GM12878 (cell line): ENCODE measurements around the gene CTXN1. TPM values are rescaled to one million over a fixed set of nuclear protein-coding genes. Genes with fewer than 3 reads are reported as not detected.

ENCODE experiments used
- ATAC-seq: fragments of 200-7000 bp; cut with Tn5 transposase; 3 replicates; pipeline ENCODE4 v1.9.1; 2020; ENCODE audit warnings: mild to moderate bottlenecking, moderate library complexity
- BruUV-seq: library from RNA; stranded (reverse); fragments of 400-500 nt; replicated peaks from 2 replicates; lab custom pipeline; 2021; lab: Mats Ljungman, UMichigan
- CTCF ChIA-PET: fragments of 300-600 bp; sonication (Branson Sonifier 250); formaldehyde crosslinking; extraction: SDS; loops from one replicate; lab custom pipeline; 2021; ENCODE audit warnings: inconsistent platforms; lab: Yijun Ruan, JAX
- POLR2A ChIA-PET: fragments of 350-600 bp; formaldehyde crosslinking; extraction: SDS; loops from one replicate; lab custom pipeline; 2021; ENCODE audit warnings: inconsistent platforms; lab: Charles Lee
- RAD21 ChIA-PET: fragments of 300-600 bp; sonication (Branson Sonifier 250); formaldehyde crosslinking; loops from one replicate; lab custom pipeline; 2023; ENCODE audit warnings: antibody characterized with exemption; ENCODE audit not compliant: unreplicated experiment; lab: Charles Lee
- SMC1A ChIA-PET: fragments of 300-600 bp; sonication (Branson Sonifier 250); formaldehyde crosslinking; loops from one replicate; lab custom pipeline; 2023; ENCODE audit not compliant: unreplicated experiment, uncharacterized antibody; lab: Charles Lee
- DNase-seq: peaks from one replicate; pipeline ENCODE4 v3.0.0-alpha.2; 2011; ENCODE audit warnings: low read depth, low spot score
- FAIRE-seq: peaks from 3 replicates; lab custom pipeline; 2011; peaks lifted over from hg19 to GRCh38; lab: Jason Lieb, UNC
- H2AFZ ChIP-seq: 2 replicates; pipeline ENCODE4 v1.6.0; 2011; ENCODE audit warnings: low read depth, low read length, control low read depth; ENCODE audit not compliant: control insufficient read depth
- H3K27ac ChIP-seq: 2 replicates; pipeline ENCODE4 v1.5.1; 2011; ENCODE audit warnings: control low read depth; ENCODE audit not compliant: control insufficient read depth, insufficient read depth
- H3K27me3 ChIP-seq, 2 experiments: replicated peaks in 1 of 2; 2 replicates each; pipeline versions ENCODE4 v1.6.0 to v1.6.1; 2011; ENCODE audit warnings: low read length in 1 of 2; ENCODE audit not compliant: control insufficient read depth in 2 of 2, insufficient read depth in 2 of 2
- H3K36me3 ChIP-seq, 2 experiments: 2 replicates each; pipeline ENCODE4 v1.5.1; 2011; ENCODE audit warnings: low read length in 1 of 2; ENCODE audit not compliant: control insufficient read depth in 2 of 2, insufficient read depth in 2 of 2
- H3K4me1 ChIP-seq: 2 replicates; pipeline ENCODE4 v1.6.1; 2011; ENCODE audit warnings: mild to moderate bottlenecking, low read length, moderate library complexity, mixed read lengths; ENCODE audit not compliant: control insufficient read depth, insufficient read depth
- H3K4me2 ChIP-seq: 2 replicates; pipeline ENCODE4 v1.6.0; 2011; ENCODE audit warnings: control low read depth; ENCODE audit not compliant: control insufficient read depth, insufficient read depth
- H3K4me3 ChIP-seq: fragments of 200-600 bp; sonication (generic); 2 replicates; pipeline ENCODE4 v1.5.1; 2016
- H3K79me2 ChIP-seq: 2 replicates; pipeline ENCODE4 v1.6.0; 2011; ENCODE audit warnings: low read length; ENCODE audit not compliant: control insufficient read depth, insufficient read depth
- H3K9ac ChIP-seq: 2 replicates; pipeline ENCODE4 v1.8.0; 2011; ENCODE audit warnings: low read length, control low read depth, mixed read lengths; ENCODE audit not compliant: control insufficient read depth, insufficient read depth
- H3K9me3 ChIP-seq: replicated peaks from 3 replicates; pipeline ENCODE4 v1.5.1; 2011; ENCODE audit warnings: mild to moderate bottlenecking, low read length; ENCODE audit not compliant: control insufficient read depth, insufficient read depth
- H4K20me1 ChIP-seq: 2 replicates; pipeline ENCODE4 v1.6.0; 2011; ENCODE audit not compliant: control insufficient read depth, insufficient read depth
- BMI1 ChIP-seq: fragments of 450-650 bp; IDR thresholded peaks from 2 replicates; pipeline ENCODE4 v1.6.1; 2016; ENCODE audit warnings: mild to moderate bottlenecking, moderate library complexity, borderline replicate concordance
- CHD1 ChIP-seq: IDR thresholded peaks from 2 replicates; pipeline ENCODE4 v1.6.1; 2012; ENCODE audit warnings: low read depth, low read length, improper control_type of control experiment
- EP300 ChIP-seq, 2 experiments: fragments of 150-350 bp in 1 of 2; IDR thresholded peaks; 2 replicates each; pipeline ENCODE4 v1.6.1; 2011 to 2012; ENCODE audit warnings: low read depth in 2 of 2, low read length in 2 of 2, borderline replicate concordance in 1 of 2, improper control_type of control experiment in 1 of 2, inconsistent platforms in 1 of 2; ENCODE audit not compliant: control insufficient read depth in 1 of 2
- GATAD2B ChIP-seq: fragments of 450-650 bp; conservative IDR thresholded peaks from 2 replicates; pipeline ENCODE4 v1.6.1; 2017; ENCODE audit warnings: low read depth, mild to moderate bottlenecking, moderate library complexity
- KDM1A ChIP-seq: fragments of 200-600 bp; sonication (generic); IDR thresholded peaks from 2 replicates; pipeline ENCODE4 v1.6.1; 2016; ENCODE audit warnings: borderline replicate concordance
- MEF2A ChIP-seq: IDR thresholded peaks from 2 replicates; pipeline ENCODE4 v1.6.1; 2011; ENCODE audit warnings: low read depth, mild to moderate bottlenecking, low read length, moderate library complexity; ENCODE audit not compliant: insufficient read depth
- NRF1 ChIP-seq: conservative IDR thresholded peaks from 2 replicates; pipeline ENCODE4 v1.6.1; 2011; ENCODE audit warnings: mild to moderate bottlenecking, low read depth, low read length, improper control_type of control experiment
- PML ChIP-seq: IDR thresholded peaks from 2 replicates; pipeline ENCODE4 v1.6.1; 2012; ENCODE audit warnings: low read length, inconsistent platforms
- POU2F2 ChIP-seq: IDR thresholded peaks from 3 replicates; pipeline ENCODE4 v1.6.1; 2011; ENCODE audit warnings: low read depth, mild to moderate bottlenecking, low read length, borderline replicate concordance
- WRNIP1 ChIP-seq: IDR thresholded peaks from 2 replicates; pipeline ENCODE4 v1.6.1; 2011; ENCODE audit warnings: low read depth, low read length, improper control_type of control experiment, borderline replicate concordance
- ZNF207 ChIP-seq: fragments of 450-650 bp; IDR thresholded peaks from 2 replicates; pipeline ENCODE4 v1.6.1; 2014; ENCODE audit warnings: antibody characterized with exemption, mild to moderate bottlenecking, borderline replicate concordance
- ZNF217 ChIP-seq: fragments of 450-650 bp; IDR thresholded peaks from 2 replicates; pipeline ENCODE4 v1.6.1; 2017; ENCODE audit warnings: antibody characterized with exemption, mild to moderate bottlenecking
- WGBS: methylation state at CpG from one replicate; pipeline ENCODE4 v1.1.6; 2016; ENCODE audit warnings: low lambda C conversion rate; ENCODE audit not compliant: insufficient replicate concordance, insufficient coverage; ENCODE audit errors: missing lambda C conversion rate; 5-methylcytosine and 5-hydroxymethylcytosine counted together
- in situ Hi-C: fragments of 300-500 bp; cut with MboI; formaldehyde crosslinking; loops from 9 replicates; pipeline ENCODE4 v1.14.3; 2018; ENCODE audit warnings: mixed read lengths
- intact Hi-C: fragments of 100-400 bp; cut with micrococcal nuclease; formaldehyde crosslinking; loops from one replicate; pipeline ENCODE4 v1.14.2; 2022; ENCODE audit not compliant: unreplicated experiment
- polyA plus RNA-seq, 11 experiments: library from polyadenylated mRNA; depleted of rRNA in 4 of 11; unstranded in 6 of 11; stranded (reverse) in 5 of 11; fragments of >200 nt; fragmentation: Nextera tagmentation in 4 of 11; fragmentation: Illumina TruSeq in 1 of 11; extraction: Ambion mirVana in 4 of 11; extraction: Trizol in 1 of 11; gene quantifications; 1 replicate in 1 of 11; 2 replicates in 10 of 11; pipeline versions ENCODE4 v1.2.1 to v1.2.3, GENCODE V29; 2011 to 2016; ENCODE audit warnings: inconsistent platforms in 2 of 11, missing spikeins in 2 of 11, low read depth in 1 of 11
- total RNA-seq, 4 experiments: library from RNA; depleted of rRNA in 3 of 4; stranded (reverse); fragments of >200 nt in 3 of 4; fragmentation: Illumina TruSeq in 1 of 4; extraction: Trizol in 1 of 4; gene quantifications; 2 replicates each; pipeline versions ENCODE4 v1.2.1 to v1.2.3, GENCODE V29; 2013 to 2021
- TF ChIP-seq, protein P1 (sequence below): IDR thresholded peaks from 2 replicates; pipeline ENCODE4 v1.6.1; 2012; ENCODE audit warnings: low read depth, low read length, improper control_type of control experiment
- TF ChIP-seq, protein P2 (sequence below): fragments of 450-650 bp; IDR thresholded peaks from 2 replicates; pipeline ENCODE4 v1.6.1; 2017; ENCODE audit warnings: mild to moderate bottlenecking, low read depth, inconsistent platforms; ENCODE audit not compliant: poor library complexity, severe bottlenecking
- TF ChIP-seq, protein P3 (sequence below): fragments of 450-650 bp; formaldehyde crosslinking; IDR thresholded peaks from 2 replicates; pipeline ENCODE4 v1.4.0; 2022; ENCODE audit warnings: mild to moderate bottlenecking, moderate library complexity

Gene CTXN1
- total and polyA plus RNA-seq, 10 of the 15 experiments (the other 5 are each of a cell fraction or from before 2014, with no cell fraction given) = 0.04 to 1.0 (median 0.38) TPM; not detected in 4

DNA sequence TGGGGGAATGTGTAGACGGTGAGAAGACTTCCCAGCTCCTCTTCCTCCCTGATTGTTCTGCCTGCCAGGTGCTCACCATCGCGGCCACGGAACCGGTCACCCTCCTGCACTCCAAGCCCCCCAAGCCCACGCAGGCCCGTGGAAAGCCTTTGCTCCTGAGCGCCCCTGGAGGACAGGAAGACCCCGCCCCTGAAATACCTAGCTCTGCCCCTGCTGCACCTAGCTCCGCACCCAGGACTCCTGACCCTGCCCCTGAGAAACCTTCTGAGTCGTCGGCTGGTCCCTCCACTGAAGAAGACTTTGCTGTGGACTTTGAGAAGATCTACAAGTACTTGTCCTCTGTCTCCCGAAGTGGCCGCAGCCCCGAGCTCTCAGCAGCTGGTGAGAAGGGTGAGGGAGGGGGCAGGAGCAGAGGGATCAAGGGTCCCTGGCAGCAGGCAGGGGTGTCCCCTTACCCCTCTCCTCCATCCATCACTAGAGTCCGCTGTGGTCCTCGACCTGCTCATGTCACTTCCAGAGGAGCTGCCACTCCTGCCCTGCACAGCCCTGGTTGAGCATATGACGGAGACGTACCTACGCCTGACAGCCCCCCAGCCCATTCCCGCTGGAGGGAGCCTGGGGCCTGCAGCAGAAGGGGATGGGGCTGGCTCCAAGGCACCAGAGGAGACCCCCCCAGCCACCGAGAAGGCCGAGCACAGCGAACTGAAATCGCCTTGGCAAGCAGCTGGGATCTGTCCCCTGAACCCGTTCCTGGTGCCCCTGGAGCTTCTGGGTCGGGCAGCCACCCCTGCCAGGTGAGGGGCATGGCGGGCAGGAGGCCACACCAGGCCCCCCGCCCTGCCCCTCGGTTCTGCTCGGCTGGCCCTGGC is 3.7 kb downstream of the CTXN1 start:
- DNase-seq (no peak), FAIRE-seq (no peak), ATAC-seq (no peak)
- Histone ChIP-seq H3K4me2 (no peak overlapping the region), H3K4me3 (no peak overlapping the region), H3K9ac (no peak overlapping the region), H3K79me2 (no peaks in the 10 kb centered on the region), H3K36me3 (no peaks in the 10 kb centered on the region; a peak in 2 of 4 replicates), H3K27me3 (peaks cover 3 to 17% of the 10 kb centered on the region in 2 experiments; a peak in 3 of 4 replicates), H2AFZ (no peak overlapping the region), H4K20me1 (no peaks in the 10 kb centered on the region), H3K9me3 (no peaks in the 10 kb centered on the region; the same call in 2 of the 3 replicates), H3K4me1 (peaks cover 11% of the 10 kb centered on the region), H3K27ac (no peak overlapping the region)
- SMC1A ChIA-PET = interaction anchor here (2.5 kb wide), 1 partner anchor 19 kb away, joined by 13 read pairs; the partner anchor contains the start of gene MAP2K7
- CTCF ChIA-PET = interaction anchor here (1.0 to 3.9 kb wide), 3 partner anchors 22 to 68 kb away, joined by 3 to 32 read pairs (median 19); partner anchors contain the start of gene TIMM44
- intact Hi-C loops (no loop called here), in situ Hi-C loops (no loop called here)
- BruUV-seq = no TSS peak
- TF ChIP-seq NRF1 (no peak), GATAD2B (no peak), PML (no peak), ZNF217 (no peak), MEF2A (no peak), ZNF207 (no peak), CHD1 (no peak), POU2F2 (no peak), BMI1 (no peak), WRNIP1 (no peak), EP300 (IDR thresholded peaks at IDR 0.05; ENCODE audit: borderline replicate concordance in 1 of 2, control insufficient read depth in 1 of 2, low read depth in 2 of 2, low read length in 2 of 2) (no peak), KDM1A (no peak)
- TF ChIP-seq, protein P1, sequence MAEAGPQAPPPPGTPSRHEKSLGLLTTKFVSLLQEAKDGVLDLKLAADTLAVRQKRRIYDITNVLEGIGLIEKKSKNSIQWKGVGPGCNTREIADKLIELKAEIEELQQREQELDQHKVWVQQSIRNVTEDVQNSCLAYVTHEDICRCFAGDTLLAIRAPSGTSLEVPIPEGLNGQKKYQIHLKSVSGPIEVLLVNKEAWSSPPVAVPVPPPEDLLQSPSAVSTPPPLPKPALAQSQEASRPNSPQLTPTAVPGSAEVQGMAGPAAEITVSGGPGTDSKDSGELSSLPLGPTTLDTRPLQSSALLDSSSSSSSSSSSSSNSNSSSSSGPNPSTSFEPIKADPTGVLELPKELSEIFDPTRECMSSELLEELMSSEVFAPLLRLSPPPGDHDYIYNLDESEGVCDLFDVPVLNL = no peak
- TF ChIP-seq, protein P2, sequence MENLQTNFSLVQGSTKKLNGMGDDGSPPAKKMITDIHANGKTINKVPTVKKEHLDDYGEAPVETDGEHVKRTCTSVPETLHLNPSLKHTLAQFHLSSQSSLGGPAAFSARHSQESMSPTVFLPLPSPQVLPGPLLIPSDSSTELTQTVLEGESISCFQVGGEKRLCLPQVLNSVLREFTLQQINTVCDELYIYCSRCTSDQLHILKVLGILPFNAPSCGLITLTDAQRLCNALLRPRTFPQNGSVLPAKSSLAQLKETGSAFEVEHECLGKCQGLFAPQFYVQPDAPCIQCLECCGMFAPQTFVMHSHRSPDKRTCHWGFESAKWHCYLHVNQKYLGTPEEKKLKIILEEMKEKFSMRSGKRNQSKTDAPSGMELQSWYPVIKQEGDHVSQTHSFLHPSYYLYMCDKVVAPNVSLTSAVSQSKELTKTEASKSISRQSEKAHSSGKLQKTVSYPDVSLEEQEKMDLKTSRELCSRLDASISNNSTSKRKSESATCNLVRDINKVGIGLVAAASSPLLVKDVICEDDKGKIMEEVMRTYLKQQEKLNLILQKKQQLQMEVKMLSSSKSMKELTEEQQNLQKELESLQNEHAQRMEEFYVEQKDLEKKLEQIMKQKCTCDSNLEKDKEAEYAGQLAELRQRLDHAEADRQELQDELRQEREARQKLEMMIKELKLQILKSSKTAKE = no peak
- TF ChIP-seq, protein P3, sequence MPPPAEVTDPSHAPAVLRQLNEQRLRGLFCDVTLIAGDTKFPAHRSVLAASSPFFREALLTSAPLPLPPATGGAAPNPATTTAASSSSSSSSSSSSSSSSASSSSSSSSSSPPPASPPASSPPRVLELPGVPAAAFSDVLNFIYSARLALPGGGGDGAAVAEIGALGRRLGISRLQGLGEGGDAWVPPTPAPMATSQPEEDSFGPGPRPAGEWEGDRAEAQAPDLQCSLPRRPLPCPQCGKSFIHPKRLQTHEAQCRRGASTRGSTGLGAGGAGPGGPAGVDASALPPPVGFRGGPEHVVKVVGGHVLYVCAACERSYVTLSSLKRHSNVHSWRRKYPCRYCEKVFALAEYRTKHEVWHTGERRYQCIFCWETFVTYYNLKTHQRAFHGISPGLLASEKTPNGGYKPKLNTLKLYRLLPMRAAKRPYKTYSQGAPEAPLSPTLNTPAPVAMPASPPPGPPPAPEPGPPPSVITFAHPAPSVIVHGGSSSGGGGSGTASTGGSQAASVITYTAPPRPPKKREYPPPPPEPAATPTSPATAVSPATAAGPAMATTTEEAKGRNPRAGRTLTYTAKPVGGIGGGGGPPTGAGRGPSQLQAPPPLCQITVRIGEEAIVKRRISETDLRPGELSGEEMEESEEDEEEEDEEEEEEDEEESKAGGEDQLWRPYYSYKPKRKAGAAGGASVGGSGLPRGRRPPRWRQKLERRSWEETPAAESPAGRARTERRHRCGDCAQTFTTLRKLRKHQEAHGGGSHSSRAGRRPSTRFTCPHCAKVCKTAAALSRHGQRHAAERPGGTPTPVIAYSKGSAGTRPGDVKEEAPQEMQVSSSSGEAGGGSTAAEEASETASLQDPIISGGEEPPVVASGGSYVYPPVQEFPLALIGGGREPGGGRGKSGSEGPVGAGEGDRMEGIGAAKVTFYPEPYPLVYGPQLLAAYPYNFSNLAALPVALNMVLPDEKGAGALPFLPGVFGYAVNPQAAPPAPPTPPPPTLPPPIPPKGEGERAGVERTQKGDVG (CRISPR knock-in tag) = no peak
- POLR2A ChIA-PET = interaction anchor here (1.6 to 2.9 kb wide), 2 partner anchors 18 to 25 kb away, joined by 4 to 27 read pairs; partner anchors contain the start of gene MAP2K7
- RAD21 ChIA-PET = interaction anchor here (0.6 to 1.1 kb wide), 2 partner anchors 18 to 123 kb away, joined by 3 to 4 read pairs; partner anchors contain the start of gene MAP2K7
- 81% methylated on average over 31 of the region's 31 CpGs for WGBS
